HG03175 (cell line): ENCODE results near the gene SCYL1.
"Not testable (repeated sequence)": the region's sequence is repeated elsewhere in the genome, so short reads cannot be mapped to it uniquely, and the experiment has no call there.

Experiments used
- ATAC-seq: cut with Tn5 transposase; IDR thresholded peaks from one replicate; pipeline ENCODE4 v1.9.1; 2021; ENCODE audit warnings: mild to moderate bottlenecking, moderate library complexity; ENCODE audit not compliant: unreplicated experiment

Gene SCYL1

DNA sequence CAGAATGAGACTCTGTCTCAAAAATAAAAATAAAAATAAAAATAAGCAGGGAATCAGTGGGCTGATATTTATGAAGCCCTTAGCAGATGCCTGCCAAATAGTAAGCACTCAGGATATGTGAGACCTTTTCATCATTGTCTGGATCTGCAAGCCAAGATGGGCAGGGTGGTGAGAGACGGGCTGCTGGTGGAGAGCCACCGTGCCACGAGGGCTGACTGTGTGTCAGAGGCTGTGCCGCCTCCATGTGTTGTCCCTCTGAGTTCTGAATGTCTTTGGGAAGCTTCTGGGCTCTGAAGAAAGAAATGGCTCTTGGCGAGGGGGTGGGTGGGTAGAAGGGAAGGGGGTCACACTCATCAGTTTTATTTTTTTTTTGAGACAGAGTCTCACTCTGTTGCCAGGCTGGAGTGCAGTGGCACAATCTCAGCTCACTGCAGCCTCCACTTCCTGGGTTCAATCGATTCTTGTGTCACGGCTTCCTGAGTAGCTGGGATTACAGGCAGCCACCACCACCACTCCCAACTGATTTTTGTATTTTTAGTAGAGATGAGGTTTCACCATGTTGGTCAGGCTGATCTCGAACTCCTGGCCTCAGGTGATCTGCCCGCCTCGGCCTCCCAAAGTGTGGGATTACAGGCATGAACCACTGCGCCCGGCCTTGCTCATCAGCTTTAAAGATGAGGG, 40.1 kb downstream of the SCYL1 start:
- ATAC-seq = not testable (repeated sequence)

DNA sequence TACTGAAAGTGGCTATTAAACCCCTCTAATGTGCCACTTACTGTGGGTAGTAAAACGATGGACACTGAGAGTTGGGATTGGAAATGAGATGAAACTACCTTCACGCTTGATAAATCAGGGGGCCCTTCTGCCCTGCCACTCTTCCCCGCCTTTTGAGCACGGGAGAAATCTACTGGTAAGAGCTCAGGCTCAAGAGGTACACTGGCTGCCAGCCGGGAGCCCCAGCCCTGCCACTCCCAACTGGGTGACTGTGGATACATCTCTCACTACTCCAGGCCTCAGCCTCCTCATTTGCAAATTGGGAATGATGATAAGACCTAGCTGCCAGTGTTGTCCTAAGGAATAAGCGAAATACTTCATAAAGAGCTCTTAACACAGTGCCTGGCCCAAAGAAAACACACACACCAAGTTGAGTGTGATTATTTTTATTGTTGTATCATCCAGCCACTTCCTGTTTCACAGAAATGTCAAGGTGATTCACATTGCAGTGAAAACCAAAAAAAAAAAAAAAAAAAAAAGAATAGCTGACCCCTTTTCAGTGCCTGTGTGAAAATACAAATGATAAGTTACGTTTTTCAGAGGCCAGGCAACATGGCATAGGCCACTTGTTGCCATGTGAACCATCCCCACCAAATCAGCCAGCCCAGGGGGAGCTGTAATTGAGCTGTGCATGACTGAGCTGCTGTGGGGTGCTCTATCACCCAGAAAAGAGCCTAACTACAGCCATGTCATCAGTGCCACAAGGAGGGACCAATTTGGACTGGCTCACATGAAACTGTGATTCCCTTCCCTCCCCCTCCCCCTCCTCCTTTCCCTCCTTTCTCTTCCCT, 41.0 kb downstream of the SCYL1 start:
- no peak for ATAC-seq

GRCh38 chr11:65569164-65569972, 44.5 kb downstream of the SCYL1 start:
- peak; percentile 2 for ATAC-seq

- ATAC-seq = peak; percentile 64
Observed at GRCh38 chr11:65569973-65570918, 45.4 kb downstream of the SCYL1 start, which contains the start of gene ZNRD2. ZNRD2 (plus strand) TSS chr11:65570477; CDS start chr11:65570492, 15 bp downstream.

GRCh38 chr11:65571420-65571819, 46.5 kb downstream of the SCYL1 start:
- ATAC-seq = no peak

GRCh38 chr11:65571940-65572339, 47.1 kb downstream of the SCYL1 start:
- no peak for ATAC-seq

GRCh38 chr11:65572356-65573051, 47.6 kb downstream of the SCYL1 start, which contains the start of gene FAM89B:
FAM89B (plus strand) TSS chr11:65572538; CDS start chr11:65572670, 132 bp downstream.
- no peak for ATAC-seq

- no peak for ATAC-seq
Observed at GRCh38 chr11:65573391-65574079, 48.7 kb downstream of the SCYL1 start.

DNA sequence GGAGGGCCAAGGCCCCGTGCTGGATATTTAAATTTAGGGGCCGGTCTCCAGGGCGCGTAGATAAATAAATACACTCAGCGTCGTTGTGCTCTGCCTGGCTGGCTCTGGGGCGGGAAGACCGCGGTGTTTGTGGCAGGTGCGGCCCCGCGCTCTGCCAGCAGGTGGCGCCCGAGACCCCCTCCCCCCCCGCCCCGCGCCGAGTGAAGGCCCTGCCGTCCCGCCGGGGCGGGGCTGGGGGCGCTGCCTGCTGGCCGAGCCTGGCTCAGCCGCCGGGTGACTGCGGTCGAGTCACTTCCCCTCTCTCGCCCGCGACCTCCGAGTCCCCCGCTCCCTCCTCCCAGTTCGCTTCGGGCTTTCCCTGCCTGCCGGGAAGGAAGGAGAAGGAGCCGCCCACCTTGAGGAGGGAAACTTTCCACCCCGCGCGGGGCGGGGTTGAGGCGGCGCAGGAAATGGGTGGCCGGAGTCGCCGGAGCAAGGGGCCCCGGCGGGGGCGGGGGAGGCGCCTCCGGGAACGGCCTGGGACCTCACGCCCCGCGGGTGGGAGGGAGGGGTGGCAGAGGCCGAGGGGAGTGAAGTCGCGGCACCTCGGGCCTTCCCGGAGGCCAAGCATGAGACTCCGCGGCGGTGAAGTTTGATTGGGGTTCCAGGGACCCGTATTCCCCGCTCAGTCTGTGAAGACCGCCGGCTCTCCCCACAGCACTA, 49.4 kb downstream of the SCYL1 start:
- peak; percentile 36 for ATAC-seq

DNA sequence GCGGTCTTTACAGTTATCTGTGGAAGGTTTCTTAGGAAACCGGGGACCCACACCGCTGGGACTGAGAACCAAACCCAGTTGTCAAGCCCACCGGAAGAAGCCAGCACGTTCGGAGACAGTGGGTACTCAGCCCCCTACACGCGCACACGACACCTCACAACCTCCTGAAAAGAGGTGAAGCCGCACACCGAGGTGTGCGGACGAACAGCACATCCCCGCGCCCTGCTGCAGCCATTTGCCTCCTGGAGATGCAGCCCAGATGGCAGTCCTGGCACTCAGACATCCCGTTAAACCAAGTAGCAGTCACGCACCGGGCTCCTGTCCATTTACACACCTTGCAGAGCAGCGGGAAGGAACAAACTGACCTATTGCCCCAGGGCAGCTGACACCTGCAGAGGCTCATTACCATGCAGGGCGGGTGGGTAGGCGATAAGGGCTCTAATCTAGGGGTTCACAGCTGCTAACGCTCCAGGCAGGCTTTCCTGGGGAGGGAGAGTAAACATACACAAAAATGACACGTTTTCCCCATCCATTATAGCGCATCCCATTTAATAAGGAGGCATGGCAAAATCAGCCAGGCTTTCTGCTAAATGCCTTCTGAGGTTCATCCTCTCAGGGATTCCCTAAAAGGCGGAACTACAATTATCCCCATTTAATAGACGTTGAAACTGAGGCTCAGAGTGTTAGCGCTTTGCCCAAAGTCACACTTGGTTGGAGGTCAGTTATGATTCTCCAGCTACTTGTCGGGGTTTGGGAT, 50.1 kb downstream of the SCYL1 start:
- ATAC-seq = no peak

GRCh38 chr11:65575568-65576231, 50.8 kb downstream of the SCYL1 start, which contains the start of gene EHBP1L1:
EHBP1L1 (plus strand) TSS chr11:65576053; CDS start chr11:65576303, 250 bp downstream.
- ATAC-seq = no peak

DNA sequence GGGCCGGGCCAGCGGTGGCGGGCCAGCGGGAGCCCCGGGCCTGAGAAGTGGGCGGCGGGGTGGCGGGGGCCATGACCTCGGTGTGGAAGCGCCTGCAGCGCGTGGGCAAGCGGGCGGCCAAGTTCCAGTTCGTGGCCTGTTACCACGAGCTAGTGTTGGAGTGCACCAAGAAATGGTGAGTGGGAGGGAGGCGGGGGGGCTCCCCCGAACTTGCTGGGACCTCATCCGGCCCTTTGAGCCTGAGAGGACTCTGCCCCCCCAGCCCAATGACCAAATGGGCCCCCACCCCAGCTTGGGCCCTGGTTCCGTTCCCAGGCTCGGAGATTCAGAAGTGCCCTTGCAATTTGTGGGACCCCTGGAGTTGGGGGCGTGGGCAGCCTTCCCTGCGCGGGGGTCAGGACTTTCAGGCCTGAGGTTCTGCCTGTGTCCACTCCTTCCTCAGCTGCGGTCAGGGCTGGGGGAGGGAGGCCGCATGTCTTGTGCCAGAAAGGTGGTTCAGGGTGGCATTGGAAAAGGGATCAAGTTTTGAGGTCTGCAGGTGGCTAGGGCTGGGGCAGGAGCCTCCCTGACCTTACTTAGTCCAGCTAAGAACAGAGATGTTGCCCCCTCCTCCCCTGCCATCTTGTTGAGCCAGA, 51.5 kb downstream of the SCYL1 start:
- no peak for ATAC-seq

- no peak for ATAC-seq
Observed at GRCh38 chr11:65576867-65577755, 52.2 kb downstream of the SCYL1 start.

- no peak for ATAC-seq
Observed at GRCh38 chr11:65577756-65578109, 52.9 kb downstream of the SCYL1 start.

DNA sequence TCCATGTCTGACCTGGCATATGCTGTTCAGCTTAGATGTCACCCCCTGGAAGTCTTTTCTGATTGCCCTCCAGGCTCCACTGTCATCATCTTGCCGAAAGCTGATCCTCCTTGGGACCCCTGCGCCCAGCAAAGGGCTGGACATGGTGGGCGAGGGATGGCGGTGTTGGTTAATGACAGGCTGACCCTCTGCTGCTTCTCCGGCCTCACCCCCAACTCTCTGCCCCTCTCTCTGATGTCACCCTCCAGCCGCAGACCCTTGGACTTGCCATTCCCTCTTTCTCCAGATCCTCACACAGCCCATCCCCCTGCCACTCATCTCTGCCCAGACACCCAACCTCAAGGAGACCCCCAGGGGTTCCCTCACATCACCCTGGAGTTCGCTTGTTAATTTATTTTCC, 53.3 kb downstream of the SCYL1 start:
- ATAC-seq = no peak

DNA sequence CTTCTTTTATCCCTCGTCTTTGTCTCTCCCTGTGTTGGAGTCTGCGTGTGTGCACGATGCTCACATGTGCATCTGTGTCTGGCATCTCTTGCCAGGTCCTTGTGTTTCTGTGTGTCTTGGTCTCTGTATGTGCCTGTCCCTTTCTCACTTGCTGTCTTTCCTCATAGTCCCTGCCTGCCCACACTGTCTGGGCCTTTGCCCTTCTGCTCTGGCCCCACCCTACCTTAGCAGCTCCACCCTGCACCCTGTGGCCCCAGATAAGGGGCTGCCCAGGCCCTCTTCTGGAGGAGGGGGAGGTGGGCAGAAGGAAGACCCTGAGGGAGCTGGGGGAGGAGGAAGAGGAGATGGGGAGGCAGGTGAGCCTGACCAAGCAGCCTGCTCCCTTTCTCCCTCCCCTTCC, 53.8 kb downstream of the SCYL1 start:
- ATAC-seq = no peak
